Caki2 (cell line): Measurements from ENCODE around the gene SSTR5. TPM values are rescaled to one million over a fixed set of nuclear protein-coding genes. Genes with fewer than 3 reads are reported as not detected.
"Not testable (repeated sequence)": the region's sequence is repeated elsewhere in the genome, so short reads cannot be mapped to it uniquely, and the experiment has no call there.

Experiments
- DNase-seq: peaks from one replicate; pipeline ENCODE4 v3.0.0-alpha.2; 2015; ENCODE audit warnings: low read depth
- in situ Hi-C: cut with HindIII; loops from 2 replicates; pipeline ENCODE4 v1.10.0; 2016; ENCODE audit warnings: low sequenced_read_pairs, low pct_unique_long_range_greater_than_20kb, mixed read lengths
- total RNA-seq: library from RNA; depleted of rRNA; stranded (reverse); fragments of >200 nt; shearing (Covaris generic); gene quantifications from 2 replicates; pipeline ENCODE4 v1.2.3, GENCODE V29; 2014; ENCODE audit warnings: low replicate concordance; rRNA removed

The SSTR5 gene
- 4.0 and 9.1 TPM in 2 replicates for total RNA-seq

DNA sequence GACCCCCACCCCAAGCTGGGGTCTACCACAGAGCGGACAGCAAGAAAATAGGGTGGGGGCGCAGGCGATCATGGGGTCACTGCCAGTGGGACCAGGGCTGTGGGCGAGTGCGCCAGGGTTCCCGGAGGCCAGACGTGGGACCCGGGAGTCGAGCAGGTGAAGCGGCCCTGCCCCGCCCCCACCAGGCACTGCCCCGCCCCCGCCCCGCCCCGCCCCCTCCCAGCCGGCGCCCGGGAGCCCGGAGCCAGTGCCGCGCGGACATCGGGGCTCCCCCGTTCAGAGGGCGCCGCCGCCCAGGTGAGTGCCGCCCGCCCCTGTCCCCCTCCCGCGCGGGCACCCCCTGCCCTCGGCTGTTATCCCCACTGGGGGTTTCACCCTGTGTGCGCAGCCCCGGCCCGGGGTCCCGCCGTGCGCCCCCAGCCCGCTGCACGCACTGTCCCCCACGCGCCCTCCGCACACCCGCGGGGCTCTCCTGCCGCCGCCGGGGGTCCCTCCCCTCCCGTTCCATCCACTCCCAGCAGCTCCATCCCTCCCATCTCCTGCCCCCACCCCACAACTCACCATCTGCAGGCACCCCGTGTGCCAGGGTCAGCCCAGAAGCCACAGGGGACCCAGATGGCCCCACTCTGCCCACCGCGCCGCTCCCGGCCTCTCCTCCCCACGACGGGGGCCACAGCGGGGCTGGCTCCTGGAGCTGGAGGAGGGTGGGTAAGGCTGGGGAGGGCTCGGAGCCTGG lies at the start of gene SSTR5:
Gene SSTR5, plus strand, starts transcription at position 222 of the 736 bp plus-strand sequence. CDS start 6,122 bp downstream, outside the sequence.
- in situ Hi-C loops = no loop called here
- DNase-seq = no peak

GRCh38 chr16:1024138-1024537 lies 48.4 kb upstream of the SSTR5 start:
- DNase-seq = no peak
- in situ Hi-C loops = no loop called here

GRCh38 chr16:1025183-1025809 lies 47.3 kb upstream of the SSTR5 start:
- DNase-seq, in situ Hi-C loops: not testable (repeated sequence)

DNA sequence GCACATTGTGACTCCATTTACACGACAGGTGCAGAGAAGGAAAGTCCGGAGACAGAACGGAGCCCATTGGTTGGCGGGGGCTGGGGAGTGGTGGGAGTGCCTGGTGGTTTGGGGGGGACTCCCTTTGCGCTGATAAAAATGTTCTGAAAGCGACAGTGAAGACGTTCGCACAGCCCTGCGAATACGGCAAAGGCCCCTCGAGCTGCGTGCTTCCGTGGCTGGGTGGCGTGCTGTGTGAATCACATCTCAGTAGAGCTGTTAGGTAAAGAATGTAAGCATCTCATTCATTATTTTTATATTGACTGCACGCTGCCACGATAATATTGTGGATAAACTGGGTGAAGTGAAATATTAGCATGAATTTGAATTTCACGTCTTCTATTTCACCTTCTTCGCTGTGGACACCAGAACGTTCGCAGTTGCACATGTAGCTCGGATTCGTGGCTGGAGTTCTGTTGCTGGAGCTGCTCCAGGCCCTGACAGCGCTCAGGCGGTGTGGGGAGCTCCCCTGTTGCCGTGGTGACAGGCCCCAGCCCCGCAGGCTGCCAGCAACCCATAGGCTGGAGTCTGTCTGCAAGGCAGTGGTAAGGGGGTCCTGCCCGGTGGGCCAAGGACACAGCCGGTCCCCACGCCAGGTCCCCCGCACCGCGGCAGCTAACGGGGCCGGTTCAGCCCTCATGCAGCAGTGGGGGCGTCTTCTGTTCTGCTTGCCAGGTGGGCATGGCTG lies 46.3 kb upstream of the SSTR5 start:
- DNase-seq = no peak
- in situ Hi-C loops = no loop called here

GRCh38 chr16:1026784-1027500 lies 45.6 kb upstream of the SSTR5 start:
- in situ Hi-C loops = no loop called here
- DNase-seq = no peak

GRCh38 chr16:1027501-1027815 lies 45.1 kb upstream of the SSTR5 start:
- no peak for DNase-seq
- in situ Hi-C loops = no loop called here

GRCh38 chr16:1028056-1028455 lies 44.5 kb upstream of the SSTR5 start:
- in situ Hi-C loops = no loop called here
- DNase-seq = no peak

DNA sequence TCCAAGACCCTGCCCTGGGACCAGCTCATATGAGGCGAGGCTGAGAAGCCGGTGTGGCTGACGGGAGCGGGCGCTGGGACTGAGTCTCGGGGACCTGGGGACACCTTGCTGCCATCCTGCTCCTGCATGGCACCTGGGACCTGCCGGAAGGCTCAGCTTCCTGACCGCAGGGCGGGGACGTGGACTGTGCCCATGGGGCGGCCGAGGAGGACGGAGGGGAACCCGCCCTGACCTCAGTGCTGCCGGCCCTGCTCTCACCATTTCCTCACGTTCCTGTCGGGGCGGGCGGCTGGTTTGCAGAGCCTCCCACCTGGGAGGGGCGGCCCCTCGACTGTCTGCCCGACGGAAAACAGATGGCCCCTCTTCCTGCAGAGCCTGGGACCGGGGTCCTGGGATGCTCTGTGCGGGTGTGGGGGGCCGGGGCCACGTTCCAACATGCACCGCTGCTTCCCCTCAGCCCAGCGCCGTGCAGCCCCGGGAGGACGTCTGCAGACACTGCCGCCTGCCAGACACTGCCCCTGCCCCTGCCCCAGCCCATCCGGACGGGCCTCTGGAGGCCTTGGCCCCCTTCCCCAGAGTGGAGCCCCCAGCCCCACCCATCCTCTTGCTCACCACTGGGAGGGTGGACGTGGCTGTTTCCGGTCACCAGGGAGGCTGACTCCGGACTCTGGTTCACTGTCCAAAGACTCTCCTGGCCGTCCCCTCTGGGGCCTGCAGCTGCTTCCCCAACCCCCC lies 43.9 kb upstream of the SSTR5 start:
- in situ Hi-C loops = no loop called here
- no peak for DNase-seq

DNA sequence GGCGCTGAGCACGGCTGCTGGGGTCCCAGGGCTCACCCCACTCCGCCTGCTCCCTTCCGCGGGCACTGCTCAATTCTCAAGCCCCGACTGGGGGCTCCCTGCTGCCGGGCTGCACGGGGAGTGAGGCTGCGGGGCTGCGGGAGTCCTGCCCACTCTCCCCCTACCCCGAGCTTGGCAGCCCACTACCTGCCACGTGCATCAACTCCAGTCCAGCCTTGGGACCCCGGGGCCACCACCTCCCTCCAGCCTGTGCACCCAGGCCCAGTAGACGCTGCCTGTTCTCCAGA lies 43.3 kb upstream of the SSTR5 start:
- in situ Hi-C loops = no loop called here

DNA sequence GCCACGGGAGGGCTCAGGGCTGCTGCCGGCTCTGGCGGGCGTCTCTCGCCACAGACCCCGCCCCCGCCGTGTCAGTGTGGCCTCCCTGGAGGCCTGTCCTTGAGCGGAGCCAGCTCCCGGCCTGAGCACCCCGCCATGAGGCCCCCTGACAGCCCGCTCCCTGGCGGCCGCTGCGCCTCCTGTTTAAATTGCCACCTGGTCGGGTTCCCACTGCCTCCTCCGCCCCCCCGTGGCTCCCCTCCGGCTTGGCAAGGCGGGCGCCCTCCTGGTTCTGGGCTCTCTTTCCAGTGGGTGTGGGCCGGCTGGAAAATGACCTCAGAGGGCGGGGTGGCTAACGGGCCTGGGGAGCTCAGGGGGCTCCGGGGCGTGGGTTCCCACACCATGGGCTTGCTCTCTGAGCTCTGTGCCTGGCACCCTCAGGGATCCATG lies 42.1 kb upstream of the SSTR5 start:
- in situ Hi-C loops = no loop called here
- DNase-seq = no peak

More for the DNA sequence above, 43.3 kb upstream of the SSTR5 start:
- no peak for DNase-seq

DNA sequence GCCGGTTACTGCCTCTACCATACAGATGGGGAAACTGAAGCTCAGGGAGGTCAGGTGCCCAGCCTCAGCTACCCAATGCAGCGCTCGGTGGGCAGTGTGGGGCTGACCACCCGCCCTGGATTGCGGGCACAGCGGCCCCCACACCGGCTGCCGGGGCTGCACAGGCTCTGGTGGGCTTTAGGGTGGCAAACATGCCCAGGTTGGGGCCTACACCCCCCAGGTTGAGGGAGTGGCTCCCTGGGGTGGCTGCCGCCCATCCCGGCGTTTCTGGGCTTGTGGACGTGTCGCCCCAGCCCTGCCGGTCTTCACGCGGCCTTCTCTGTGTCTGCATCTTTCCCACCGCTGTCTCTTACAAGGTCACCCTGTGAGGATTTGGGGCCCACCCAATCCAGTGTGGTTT lies 40.9 kb upstream of the SSTR5 start:
- DNase-seq = no peak
- in situ Hi-C loops = no loop called here

DNA sequence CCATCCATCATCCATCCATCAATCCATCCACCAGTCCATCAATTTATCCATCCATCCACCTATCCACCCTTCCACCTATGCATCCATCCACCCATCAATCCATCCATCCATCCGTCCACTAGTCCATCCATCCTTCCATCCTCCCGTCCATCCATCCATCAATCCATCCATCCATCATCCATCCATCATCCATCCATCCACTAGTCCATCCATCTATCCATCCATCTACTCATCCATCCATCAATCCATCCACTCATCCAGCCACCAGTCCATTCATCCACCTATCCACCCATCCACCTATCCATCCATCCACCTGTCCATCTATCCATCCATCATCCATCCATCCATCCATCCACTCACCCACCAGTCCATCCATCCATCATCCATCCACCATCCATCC lies 39.9 kb upstream of the SSTR5 start:
- no peak for DNase-seq
- in situ Hi-C loops = no loop called here

DNA sequence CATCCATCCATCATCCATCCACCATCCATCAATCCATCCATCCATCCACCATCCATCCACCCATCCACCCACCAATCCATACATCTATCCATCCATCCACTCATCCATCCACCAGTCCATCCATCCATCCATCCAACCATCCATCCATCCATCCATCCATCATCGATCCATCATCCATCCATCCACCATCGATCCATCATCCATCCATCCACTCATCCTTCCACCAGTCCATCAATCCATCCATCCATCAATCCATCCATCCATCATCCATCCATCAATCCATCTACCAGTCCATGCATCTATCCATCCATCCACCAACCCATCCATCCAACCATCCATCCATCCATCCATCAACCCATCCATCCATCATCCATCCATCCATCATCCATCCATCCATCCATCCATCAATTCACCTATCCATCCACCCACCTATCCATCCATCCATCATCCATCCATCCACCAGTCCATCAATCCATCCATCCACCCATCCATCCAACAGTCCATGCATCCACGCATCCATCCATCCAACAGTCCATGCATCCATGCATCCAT lies 39.3 kb upstream of the SSTR5 start:
- no peak for DNase-seq
- in situ Hi-C loops = no loop called here

DNA sequence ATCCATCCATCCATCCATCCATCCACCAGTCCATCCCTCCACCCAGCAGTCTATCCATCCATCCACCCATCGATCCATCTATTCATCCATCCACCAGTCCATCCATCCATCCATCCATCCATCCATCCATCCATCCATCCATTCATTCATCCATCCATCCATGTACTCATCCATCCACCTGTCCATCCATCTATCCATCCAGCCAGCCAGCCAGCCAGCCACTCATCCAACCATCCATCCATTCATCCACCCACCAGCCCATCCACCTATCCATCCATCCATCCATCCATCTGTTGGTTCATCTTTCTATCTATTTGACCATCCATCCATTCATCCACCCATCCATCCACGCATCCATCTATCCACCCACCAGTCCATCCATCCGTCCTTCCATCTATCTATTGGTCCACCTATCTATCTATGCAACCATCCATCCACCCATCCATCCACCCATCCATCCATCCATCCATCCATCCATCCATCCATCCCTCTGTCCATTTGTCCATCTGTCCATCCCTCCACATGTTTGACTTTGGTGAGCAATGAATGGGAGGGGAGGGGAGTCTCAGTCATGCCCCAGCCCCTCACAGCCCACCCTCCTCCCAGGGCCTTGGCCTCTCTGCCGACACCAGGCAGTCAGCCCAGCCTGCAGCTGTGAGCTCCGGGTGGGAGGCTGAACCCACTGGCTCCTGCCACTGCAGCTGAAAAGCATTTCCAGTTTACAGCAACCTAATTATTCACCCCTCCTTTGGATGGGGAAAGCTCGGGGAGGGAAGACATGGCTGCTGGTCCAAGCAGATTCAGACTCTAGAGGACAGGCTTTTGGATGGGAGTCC lies 38.1 kb upstream of the SSTR5 start:
- in situ Hi-C loops = loop anchor here (5.0 kb wide), 1 partner anchor 47 kb away; no protein-coding TSS in a partner anchor
- no peak for DNase-seq

GRCh38 chr16:1035066-1035415 lies 37.5 kb upstream of the SSTR5 start:
- in situ Hi-C loops = loop anchor here (5.0 kb wide), 1 partner anchor 48 kb away; no protein-coding TSS in a partner anchor
- no peak for DNase-seq

GRCh38 chr16:1036166-1036565 lies 36.4 kb upstream of the SSTR5 start:
- in situ Hi-C loops = loop anchor here (5.0 kb wide), 1 partner anchor 49 kb away; no protein-coding TSS in a partner anchor
- no peak for DNase-seq

- DNase-seq = peak; percentile 63
- in situ Hi-C loops = loop anchor here (5.0 kb wide), 1 partner anchor 50 kb away; no protein-coding TSS in a partner anchor
These were observed 35.7 kb upstream of the SSTR5 start for GRCh38 chr16:1036726-1037393.
